K562 treated with DMSO at 1 percent for 48 hours (cell line): ENCODE results near the gene PPID. TPM values are rescaled to one million over a fixed set of nuclear protein-coding genes. Genes with fewer than 3 reads are reported as not detected.

ENCODE experiments used
- total RNA-seq: library from RNA; unstranded; fragments of 300-600 nt; gene quantifications from 2 replicates; pipeline ENCODE4 v1.2.3, GENCODE V29; 2022; ENCODE audit warnings: low replicate concordance; ENCODE audit errors: extremely low read depth

Gene PPID
- total RNA-seq: not detected in 2 replicates

DNA sequence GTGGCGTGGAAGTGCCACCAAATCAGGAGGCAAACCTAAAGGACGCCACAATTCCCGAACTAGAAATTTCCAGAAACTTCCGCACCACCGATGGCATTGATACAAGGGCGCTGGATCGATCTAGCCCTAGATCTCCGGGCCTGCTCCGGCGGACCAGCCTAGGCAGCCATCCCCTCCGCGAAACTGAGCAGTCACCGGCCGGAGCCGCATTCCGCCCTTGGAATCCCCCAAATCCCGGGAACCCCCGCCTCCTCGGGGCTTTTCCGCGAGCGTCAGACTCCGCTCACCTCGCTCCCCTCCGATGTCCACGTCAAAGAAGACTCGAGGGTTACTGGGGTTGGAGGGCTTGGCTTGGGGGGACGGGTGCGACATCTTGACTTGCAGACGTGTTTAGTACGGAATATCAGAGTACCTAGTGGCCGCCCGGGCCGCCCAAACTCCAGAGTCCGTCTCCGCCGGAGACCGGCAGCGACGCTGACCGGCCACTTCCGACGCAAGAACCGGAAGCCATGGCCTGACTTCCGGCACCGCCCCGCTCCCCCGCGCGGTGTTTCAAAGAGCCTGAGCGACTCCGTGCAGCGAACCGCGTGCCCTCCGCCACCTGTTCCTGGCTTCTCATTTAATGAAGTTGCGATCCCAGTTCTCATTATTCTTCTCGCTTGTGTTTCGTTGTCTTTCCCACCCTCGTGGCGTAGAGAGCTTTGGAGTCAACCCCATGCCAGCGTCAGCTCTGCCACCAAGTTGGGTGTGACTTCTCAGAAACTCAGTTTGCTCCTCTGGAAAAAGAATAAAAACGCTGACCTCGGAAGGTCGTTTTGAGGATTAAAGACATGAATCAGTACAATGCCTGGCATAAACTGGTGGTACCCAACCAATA lies at the start of gene PPID:
Gene PPID, minus strand, starts transcription at position 480 of the 877 bp plus-strand sequence. Its CDS starts 108 bp downstream, at position 372.

GRCh38 chr4:158768555-158769174 lies 45.5 kb upstream of the PPID start, which contains the start of gene FNIP2:
Gene FNIP2 (plus strand): TSS chr4:158769026. CDS start chr4:158769213, 187 bp downstream.

GRCh38 chr4:158671915-158672806 lies 51.0 kb downstream of the PPID start, which contains the start of gene ETFDH:
Gene ETFDH (plus strand): TSS chr4:158672296. CDS start chr4:158672457, 161 bp downstream.

DNA sequence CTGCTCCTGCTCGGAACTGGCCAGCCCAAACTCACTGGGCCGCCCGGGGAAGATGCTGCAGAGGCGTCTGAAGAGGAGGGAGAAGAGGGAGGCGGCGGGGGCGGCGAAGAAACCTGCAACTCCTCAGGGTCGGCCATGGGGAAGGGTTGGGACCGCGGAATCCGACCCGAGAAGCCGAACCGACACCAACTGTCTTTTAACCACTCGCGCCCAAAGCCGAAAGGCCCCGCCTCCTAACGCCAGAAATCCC lies 51.6 kb downstream of the PPID start, which contains the start of gene C4orf46:
Gene C4orf46, minus strand, starts transcription at position 223 of the 250 bp plus-strand sequence. Its CDS starts 86 bp downstream, at position 137.

Other genes starting within 250 kb of the PPID start
- not detected in 2 replicates for gene RXFP1, start 201.5 kb downstream of the PPID start, total RNA-seq
- not detected in 2 replicates for gene C4orf46, start 51.5 kb downstream of the PPID start, total RNA-seq
- gene ETFDH, start 51.1 kb downstream of the PPID start, total RNA-seq: not detected in 2 replicates
- gene FNIP2, start 45.6 kb upstream of the PPID start, total RNA-seq: not detected in 2 replicates